ENCODE results near the gene SLC35F4. TPM values are rescaled to one million over a fixed set of nuclear protein-coding genes. Genes with fewer than 3 reads are reported as not detected.
"Not testable (repeated sequence)": the region's sequence is repeated elsewhere in the genome, so short reads cannot be mapped to it uniquely, and the experiment has no call there.

Gene SLC35F4
- total RNA-seq, 1 donor from 2014 or later = not detected

DNA sequence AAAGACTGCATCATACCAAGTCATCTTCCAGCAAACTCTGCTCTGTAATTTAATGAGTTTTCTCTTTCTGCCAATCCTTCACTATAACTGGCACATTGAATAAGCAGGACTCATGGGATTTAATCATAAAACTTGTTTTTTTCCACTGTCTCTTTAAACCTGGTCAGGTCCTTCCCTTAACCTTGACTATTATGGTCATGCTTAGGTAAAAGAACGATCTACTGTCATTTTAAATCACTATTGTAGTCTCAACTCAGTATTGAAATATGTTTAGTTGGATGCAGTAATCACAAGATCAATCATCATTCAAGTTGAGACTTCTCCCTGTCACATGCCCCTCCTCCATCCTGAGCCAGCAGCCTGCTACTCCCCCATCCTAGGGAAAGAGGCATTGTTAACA lies 56.1 kb downstream of the SLC35F4 start:
- no peak for DNase-seq (ENCODE audit: low spot score)

DNA sequence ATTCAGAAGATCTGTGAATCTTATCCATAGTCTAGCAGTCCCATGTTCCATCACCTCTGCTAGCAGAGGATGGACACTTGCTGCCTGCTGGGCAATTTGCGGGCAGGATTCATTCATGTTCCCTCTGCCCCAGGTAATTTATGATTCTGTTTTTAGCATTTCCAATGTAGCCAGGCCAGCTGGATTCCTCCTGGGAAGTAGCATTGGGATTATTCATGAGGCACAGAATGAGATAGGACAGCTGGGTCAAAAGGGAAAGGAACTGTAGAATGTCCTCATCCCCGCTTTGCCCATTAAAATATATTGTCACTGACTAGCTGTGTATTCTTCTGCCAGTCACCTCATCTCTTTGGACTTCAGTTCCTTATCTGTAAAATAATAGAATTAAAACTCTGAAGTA lies 68.7 kb downstream of the SLC35F4 start:
- no peak for DNase-seq (ENCODE audit: low spot score)

- no peak for DNase-seq (ENCODE audit: low spot score)
These were observed 69.3 kb downstream of the SLC35F4 start for GRCh38 chr14:57796556-57796955.

DNA sequence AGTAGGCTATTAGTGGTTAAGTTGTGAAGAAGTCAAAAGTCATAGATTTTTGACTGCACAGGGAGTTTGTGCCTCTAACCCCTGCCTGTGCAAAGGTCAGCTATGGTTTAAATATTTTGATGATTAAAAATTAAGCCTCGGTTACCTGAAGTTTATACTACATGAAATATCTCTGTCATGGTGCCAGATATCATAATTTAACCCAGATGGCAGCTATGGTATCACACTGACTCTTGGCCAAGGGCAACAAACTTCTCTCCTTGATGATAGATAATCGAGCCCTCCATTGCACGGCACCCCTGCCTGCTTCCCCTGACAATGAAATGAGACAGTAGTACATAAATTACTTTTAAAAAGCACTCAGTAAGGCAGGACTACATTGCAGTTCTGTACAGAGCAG lies 80.8 kb downstream of the SLC35F4 start:
- DNase-seq (ENCODE audit: low spot score) = no peak

GRCh38 chr14:57771801-57772200 lies 94.1 kb downstream of the SLC35F4 start:
- no peak for DNase-seq (ENCODE audit: low spot score)

GRCh38 chr14:57769863-57770523 lies 95.9 kb downstream of the SLC35F4 start:
- DNase-seq (ENCODE audit: low spot score) = no peak

DNA sequence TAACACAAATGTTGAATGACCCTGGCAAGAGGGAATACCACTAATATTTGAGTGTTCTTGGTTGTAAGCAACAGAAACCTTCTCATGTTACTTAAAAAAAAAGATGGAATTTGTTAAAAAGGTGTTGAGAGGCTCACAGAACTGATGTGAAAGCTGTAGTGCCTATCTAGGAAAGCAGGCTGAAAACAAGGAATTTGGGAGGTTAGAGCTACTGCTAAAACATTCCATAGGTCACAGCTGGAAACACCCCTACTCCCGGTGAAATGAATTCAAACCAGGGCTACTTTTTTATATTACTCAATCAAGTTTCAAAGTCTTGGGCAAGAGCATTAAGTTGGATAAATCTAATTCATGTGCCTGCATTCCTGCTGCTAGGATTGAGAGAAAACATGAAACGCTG lies 104.1 kb downstream of the SLC35F4 start:
- DNase-seq (ENCODE audit: low spot score) = no peak

DNA sequence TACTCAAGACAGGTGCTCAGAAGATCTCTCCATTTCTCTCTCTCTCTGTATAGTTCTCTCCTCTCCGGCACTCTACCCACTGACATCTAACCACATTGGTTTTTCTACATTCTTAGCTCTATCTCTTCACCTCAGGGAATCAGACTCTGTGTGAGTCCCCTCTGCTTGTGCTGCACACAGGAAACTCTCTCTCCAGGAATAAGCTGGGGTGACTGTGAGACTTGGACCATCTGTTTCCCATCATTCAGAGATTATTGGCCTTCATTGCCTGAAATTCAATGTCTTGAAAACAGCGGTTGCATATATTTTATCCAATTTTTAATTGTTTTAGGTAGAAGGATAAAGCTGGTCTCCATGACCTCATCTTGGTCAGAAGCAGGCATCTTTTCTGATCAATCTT lies 105.0 kb downstream of the SLC35F4 start:
- DNase-seq (ENCODE audit: low spot score) = no peak

DNA sequence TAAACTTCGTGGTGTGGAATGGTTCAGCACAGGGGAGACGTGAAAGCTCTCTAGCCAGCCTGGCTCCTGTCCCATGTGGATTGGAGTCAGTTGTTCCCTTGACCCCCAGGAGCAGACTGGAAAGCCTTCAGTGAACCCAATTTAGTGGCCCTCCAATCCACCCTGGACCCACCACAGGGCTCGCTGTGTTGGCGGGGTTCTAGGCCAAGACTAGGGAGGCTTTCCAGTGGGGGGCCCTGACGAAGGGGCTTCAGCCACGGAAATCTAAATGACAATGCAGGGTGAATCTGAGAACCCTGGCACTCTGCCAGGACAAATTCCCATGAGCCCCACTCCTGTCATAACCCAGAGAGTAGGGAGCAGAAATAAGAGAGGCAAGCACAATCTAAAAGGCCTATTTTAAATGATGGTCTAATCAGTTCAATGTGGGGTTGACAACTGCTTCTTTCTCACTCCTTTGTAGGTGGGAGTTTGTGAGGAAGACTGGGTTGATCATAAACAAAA lies 110.8 kb downstream of the SLC35F4 start:
- no peak for DNase-seq (ENCODE audit: low spot score)

- no peak for DNase-seq (ENCODE audit: low spot score)
These were observed 111.4 kb downstream of the SLC35F4 start for GRCh38 chr14:57754527-57754926.

- no peak for DNase-seq (ENCODE audit: low spot score)
These were observed 112.1 kb downstream of the SLC35F4 start for GRCh38 chr14:57753821-57754220.

DNA sequence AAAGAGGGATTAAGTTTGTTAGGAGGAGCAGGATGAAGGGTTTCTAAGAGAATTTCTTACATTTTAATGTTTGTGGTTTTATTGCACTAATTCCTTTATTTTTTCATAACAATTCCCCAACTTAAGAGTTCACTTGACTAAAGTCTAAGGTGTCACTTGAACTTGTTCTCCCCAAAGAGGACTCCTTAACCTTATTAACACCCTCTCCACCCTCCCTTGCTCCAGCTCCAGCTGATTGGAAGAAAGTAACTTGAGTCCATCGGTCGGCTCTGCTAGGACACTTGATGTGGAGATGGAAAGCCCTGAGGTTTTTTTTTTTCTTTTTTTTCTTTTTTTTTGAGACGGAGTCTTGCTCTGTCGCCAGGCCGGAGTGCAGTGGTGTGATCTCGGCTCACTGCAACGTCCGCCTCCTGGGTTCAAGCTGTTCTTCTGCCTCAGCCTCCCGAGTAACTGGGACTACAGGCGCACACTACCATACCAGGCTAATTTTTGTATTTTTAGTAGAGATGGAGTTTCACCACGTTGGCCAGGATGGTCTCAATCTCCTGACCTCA lies 113.7 kb downstream of the SLC35F4 start:
- not testable (repeated sequence) for DNase-seq (ENCODE audit: low spot score)

DNA sequence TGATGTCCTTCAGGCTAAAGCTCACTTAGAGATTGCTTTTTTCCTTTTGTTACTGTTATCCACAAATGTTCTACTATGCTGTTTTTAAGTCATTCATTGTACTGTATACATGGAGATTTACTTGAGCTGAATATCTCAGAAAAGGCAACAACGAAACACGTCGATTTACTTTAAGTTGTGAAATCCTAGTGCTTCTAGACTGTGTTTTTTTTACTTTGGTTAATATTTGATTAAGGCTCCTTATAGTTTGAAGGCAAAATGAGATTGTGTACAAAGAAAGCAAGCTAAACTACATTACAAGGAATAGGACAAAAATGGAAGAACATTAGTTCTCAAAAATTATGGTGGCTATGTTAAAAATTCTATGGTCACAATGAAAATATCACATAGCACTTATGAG lies 114.5 kb downstream of the SLC35F4 start:
- no peak for DNase-seq (ENCODE audit: low spot score)

DNA sequence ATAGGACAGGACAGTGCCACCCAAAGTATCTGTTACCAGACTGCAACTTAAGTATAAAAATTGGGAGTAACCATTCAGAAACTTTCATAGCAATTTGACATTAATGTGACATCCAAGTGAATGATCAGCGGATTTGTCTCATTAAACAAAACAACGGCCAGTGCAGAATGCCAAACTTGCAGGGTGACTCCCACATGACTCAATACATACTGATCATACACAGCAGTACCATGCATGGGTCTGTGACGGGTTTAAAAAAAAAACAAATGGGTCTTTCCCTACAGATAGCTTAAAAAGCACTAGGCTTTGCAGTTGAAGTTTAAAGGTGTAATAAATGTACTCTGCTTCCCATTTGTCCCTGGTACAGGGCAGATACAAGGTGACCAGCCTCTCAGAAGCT lies 116.6 kb downstream of the SLC35F4 start:
- no peak for DNase-seq (ENCODE audit: low spot score)

GRCh38 chr14:57748279-57748678 lies 117.6 kb downstream of the SLC35F4 start:
- no peak for DNase-seq (ENCODE audit: low spot score)

GRCh38 chr14:57747036-57747435 lies 118.9 kb downstream of the SLC35F4 start:
- DNase-seq (ENCODE audit: low spot score) = no peak

GRCh38 chr14:57746563-57746962 lies 119.3 kb downstream of the SLC35F4 start:
- DNase-seq (ENCODE audit: low spot score) = no peak

- no peak for DNase-seq (ENCODE audit: low spot score)
These were observed 126.4 kb downstream of the SLC35F4 start for GRCh38 chr14:57739516-57739915.

- no peak for DNase-seq (ENCODE audit: low spot score)
These were observed 128.3 kb downstream of the SLC35F4 start for GRCh38 chr14:57737598-57737997.

GRCh38 chr14:57736391-57736790 lies 129.5 kb downstream of the SLC35F4 start:
- DNase-seq (ENCODE audit: low spot score) = peak; percentile 46

DNA sequence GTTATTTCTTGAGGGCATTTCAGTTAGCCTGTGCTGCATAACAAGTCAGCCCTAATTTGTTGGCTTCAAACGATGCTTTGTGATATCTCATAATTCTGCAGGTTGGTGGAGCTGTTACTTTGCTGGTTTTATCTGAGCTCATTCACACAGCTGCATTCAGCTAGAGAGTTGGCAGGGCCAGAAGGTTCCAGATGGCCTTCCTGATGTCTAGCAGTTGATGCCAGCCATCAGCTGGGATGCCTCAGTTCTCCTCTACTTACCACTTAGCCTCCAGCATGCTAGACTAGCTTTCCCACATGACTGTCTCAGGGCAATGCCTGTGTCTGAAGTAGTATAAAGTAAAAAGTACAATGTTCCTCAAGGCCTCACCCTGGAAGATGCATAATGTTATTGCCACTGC lies 130.6 kb downstream of the SLC35F4 start:
- DNase-seq (ENCODE audit: low spot score) = no peak

- DNase-seq (ENCODE audit: low spot score) = no peak
These were observed 133.2 kb downstream of the SLC35F4 start for GRCh38 chr14:57732463-57733285.
